Ascending aorta (tissue), 2 donors: ENCODE data around the gene LRFN4. TPM values are rescaled to one million over a fixed set of nuclear protein-coding genes. Genes with fewer than 3 reads are reported as not detected.

Source experiments
- DNase-seq, 2 donors: peaks; one replicate each; pipeline ENCODE4 v3.0.0-alpha.2; 2019; ENCODE audit warnings: low spot score in 2 of 2
- H3K27ac ChIP-seq, 2 donors: fragments of 200-600 bp; sonication (generic); one replicate each; pipeline ENCODE4 v1.5.1; 2016 to 2017; ENCODE audit warnings: mild to moderate bottlenecking in 1 of 2
- H3K27me3 ChIP-seq: fragments of 200-600 bp; sonication (generic); one replicate; pipeline ENCODE4 v1.5.1; 2017
- H3K36me3 ChIP-seq, 2 donors: fragments of 200-600 bp; sonication (generic); one replicate each; pipeline ENCODE4 v1.5.1; 2016
- H3K4me1 ChIP-seq, 2 donors: fragments of 200-600 bp; sonication (generic); one replicate each; pipeline ENCODE4 v1.5.1; 2016 to 2017; ENCODE audit warnings: mild to moderate bottlenecking in 1 of 2
- H3K4me3 ChIP-seq, 2 donors: fragments of 200-600 bp; sonication (generic); one replicate each; pipeline ENCODE4 v1.5.1; 2016 to 2017; ENCODE audit warnings: mild to moderate bottlenecking in 1 of 2
- H3K9me3 ChIP-seq, 2 donors: fragments of 200-600 bp; sonication (generic); one replicate each; pipeline ENCODE4 v1.5.1; 2016
- intact Hi-C: fragments of 100-400 bp; cut with DNase I; formaldehyde crosslinking; loops from one replicate; pipeline ENCODE4 v1.15.1; 2023
- total RNA-seq: library from RNA; depleted of rRNA; stranded (reverse); fragments of >200 nt; gene quantifications from one replicate; pipeline ENCODE4 v1.1.0, GENCODE V29; 2016
- TF ChIP-seq, protein P1 (sequence below), 3 experiments: fragments of 200-600 bp in 2 of 3; fragments of 450-650 bp in 1 of 3; sonication (generic) in 2 of 3; IDR thresholded peaks; one replicate each; pipeline ENCODE4 v1.5.1; 2016 to 2019; ENCODE audit warnings: antibody characterized with exemption in 3 of 3, mild to moderate bottlenecking in 1 of 3, moderate library complexity in 1 of 3

Gene LRFN4
- total RNA-seq, 1 donor from 2014 or later: 60.5 TPM

DNA sequence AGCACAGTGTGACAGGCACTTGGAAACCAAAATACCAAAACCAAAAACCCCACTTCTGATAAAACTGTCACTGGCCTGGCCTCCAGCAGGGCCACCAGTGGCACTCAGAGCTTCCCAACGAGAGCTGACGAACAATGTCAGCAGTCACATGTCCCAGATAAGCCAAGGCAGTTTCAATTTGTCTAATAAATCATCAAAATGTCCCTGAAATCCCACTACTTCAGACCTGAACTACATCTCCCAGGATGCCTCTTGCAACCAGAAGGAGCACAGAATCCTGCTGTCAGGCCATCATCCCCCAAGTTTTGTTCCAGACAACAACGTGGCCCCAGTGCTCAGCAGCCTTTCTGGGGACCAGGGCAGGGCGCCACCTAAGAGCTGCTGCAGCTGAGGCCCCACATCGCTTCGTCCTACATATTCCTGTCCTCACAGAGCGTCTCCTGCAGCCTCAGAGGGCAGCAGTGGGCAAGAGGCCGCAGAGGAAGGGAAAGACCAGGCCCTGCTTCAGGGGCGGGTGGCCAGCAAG, 25.1 kb downstream of the LRFN4 start:
- no peaks in the 10 kb centered on the region for H3K36me3 ChIP-seq
- H3K27me3 ChIP-seq: no peaks in the 10 kb centered on the region
- no peak for DNase-seq
- H3K4me3 ChIP-seq: no peak overlapping the region
- H3K9me3 ChIP-seq: no peaks in the 10 kb centered on the region
- intact Hi-C loops: no loop called here
- H3K27ac ChIP-seq: no peak overlapping the region
- TF ChIP-seq, protein P1, sequence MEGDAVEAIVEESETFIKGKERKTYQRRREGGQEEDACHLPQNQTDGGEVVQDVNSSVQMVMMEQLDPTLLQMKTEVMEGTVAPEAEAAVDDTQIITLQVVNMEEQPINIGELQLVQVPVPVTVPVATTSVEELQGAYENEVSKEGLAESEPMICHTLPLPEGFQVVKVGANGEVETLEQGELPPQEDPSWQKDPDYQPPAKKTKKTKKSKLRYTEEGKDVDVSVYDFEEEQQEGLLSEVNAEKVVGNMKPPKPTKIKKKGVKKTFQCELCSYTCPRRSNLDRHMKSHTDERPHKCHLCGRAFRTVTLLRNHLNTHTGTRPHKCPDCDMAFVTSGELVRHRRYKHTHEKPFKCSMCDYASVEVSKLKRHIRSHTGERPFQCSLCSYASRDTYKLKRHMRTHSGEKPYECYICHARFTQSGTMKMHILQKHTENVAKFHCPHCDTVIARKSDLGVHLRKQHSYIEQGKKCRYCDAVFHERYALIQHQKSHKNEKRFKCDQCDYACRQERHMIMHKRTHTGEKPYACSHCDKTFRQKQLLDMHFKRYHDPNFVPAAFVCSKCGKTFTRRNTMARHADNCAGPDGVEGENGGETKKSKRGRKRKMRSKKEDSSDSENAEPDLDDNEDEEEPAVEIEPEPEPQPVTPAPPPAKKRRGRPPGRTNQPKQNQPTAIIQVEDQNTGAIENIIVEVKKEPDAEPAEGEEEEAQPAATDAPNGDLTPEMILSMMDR (IDR thresholded peaks at IDR 0.05): no peak
- no peaks in the 10 kb centered on the region for H3K4me1 ChIP-seq

DNA sequence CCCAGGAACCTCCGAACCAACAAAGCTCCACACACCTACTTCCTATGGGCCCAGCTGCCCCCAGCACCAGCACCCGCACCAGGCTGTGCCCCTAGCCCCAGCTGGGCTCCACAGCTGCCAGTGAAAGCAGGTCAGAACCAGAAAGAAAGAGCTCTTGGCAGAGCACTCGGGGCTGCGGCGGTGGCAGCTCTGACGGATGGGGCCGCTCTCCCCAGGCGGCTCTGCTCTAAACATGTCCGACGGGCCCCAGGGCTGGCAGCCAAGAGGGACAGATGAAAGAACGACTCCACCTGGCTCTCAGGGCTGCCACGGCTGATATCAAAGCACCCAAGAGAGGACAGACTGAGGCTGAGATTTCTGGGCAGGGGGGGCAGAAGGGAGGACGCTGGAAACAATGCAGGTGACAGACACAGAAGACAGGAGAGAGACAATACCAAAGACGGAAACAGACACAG, 25.7 kb downstream of the LRFN4 start:
- H3K36me3 ChIP-seq: no peaks in the 10 kb centered on the region
- intact Hi-C loops: loop anchor here (1.0 kb wide), 1 partner anchor 188 kb away; no protein-coding TSS in a partner anchor
- TF ChIP-seq, protein P1 (IDR thresholded peaks at IDR 0.05): no peak
- peak overlapping the region; percentile 18 to 58 for H3K4me3 ChIP-seq
- H3K4me1 ChIP-seq: no peaks in the 10 kb centered on the region
- H3K27me3 ChIP-seq: no peaks in the 10 kb centered on the region
- DNase-seq: no peak
- no peaks in the 10 kb centered on the region for H3K9me3 ChIP-seq
- no peak overlapping the region for H3K27ac ChIP-seq

DNA sequence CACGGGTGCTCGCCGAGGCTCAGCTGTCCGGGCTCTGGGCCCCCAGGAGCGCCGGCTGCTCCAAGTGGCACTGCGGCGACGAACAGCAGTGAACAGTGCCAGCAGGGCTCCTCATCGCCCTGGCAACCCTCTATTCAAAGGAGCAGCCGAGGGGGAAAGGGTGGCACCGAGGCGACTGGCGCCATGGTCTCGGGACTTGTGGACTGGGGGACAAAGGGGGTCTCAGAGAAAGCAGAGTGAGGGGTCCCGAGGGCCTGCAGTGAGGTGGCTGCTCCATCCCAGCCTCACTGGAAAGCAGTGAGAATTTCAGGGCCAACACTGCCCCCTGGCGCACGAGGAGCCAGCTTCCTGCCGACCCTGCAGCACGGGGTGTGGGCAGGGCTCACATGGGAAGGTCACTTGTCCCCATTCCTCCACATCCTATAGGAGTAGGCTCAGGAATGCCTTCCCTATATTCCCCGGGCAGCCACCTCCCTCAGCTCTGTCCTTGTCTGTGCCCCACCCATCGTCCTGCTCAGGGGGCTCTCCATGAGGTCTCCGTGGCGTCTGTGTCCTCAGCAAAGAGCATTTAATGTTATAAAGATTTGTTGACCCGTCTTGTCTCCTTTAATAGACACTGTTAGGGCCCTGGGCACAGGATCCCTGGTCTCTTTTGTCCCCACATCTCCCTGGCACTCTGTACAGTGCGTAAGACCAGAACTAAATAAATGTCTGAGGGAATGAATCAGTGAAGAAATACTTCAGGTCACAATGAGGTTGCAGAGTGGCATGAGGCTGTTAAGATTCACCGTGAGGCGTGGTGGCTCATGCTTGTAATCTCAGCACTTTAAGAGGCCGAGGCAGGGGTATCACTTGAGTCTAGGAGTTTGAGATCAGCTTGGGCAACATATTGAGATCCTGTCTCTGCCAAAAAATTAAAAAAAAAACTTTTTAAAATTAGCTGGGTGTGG, 26.4 kb downstream of the LRFN4 start:
- Histone ChIP-seq H3K4me3 (peak overlapping the region; percentile 18 to 58), H3K27ac (no peak overlapping the region), H3K36me3 (no peaks in the 10 kb centered on the region), H3K9me3 (no peaks in the 10 kb centered on the region), H3K27me3 (no peaks in the 10 kb centered on the region), H3K4me1 (no peaks in the 10 kb centered on the region)
- peak in 1 of 2 donors; percentile 74 for DNase-seq
- TF ChIP-seq, protein P1 (IDR thresholded peaks at IDR 0.05): peak; percentile 69 to 75 (median 75)
- intact Hi-C loops: loop anchor here (1.0 kb wide), 1 partner anchor 189 kb away; no protein-coding TSS in a partner anchor

DNA sequence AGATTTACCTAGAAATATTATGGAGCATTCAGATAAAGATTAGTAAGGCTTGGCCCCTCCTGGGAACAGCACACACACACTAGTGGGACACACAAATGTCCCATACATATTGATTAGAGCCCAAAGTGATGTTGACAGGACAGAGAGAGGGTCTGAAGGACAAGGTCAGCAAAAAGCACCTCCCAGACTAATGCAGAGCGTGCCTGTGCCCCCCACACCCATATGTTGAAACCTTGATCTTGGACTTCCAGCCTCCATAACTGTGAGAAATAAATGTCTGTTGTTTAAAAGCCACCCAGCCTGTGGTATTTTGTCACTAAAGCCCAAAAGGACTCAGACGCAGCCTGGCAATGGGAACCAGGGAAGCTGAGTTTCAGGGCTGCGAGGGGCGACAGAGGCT, 27.6 kb downstream of the LRFN4 start:
- Histone ChIP-seq H3K27ac (no peak overlapping the region), H3K36me3 (no peaks in the 10 kb centered on the region), H3K4me1 (no peaks in the 10 kb centered on the region), H3K27me3 (no peaks in the 10 kb centered on the region), H3K9me3 (no peaks in the 10 kb centered on the region), H3K4me3 (no peak overlapping the region)
- intact Hi-C loops: no loop called here
- TF ChIP-seq, protein P1 (IDR thresholded peaks at IDR 0.05): no peak
- DNase-seq: no peak

DNA sequence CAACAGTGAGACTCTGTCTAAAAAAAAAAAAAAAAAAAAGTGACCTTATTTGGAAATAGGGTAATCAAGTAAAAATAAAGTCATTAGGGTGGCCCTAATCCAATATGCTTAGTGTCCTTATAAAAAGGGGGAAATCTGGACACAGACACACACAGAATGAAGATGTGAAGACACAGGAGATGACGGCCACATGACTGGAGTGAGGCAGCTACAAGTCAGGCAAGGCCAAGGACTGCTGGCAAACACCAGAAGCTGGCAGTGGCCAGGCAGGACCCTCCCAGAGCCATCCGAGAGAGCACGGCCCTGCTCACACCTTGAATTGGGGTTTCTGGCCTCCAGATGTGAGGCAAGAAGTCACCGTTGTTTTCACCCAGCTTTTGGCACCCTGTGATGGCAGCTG, 28.6 kb downstream of the LRFN4 start:
- intact Hi-C loops: no loop called here
- H3K4me3 ChIP-seq: no peak overlapping the region
- H3K27me3 ChIP-seq: no peaks in the 10 kb centered on the region
- H3K9me3 ChIP-seq: no peaks in the 10 kb centered on the region
- H3K36me3 ChIP-seq: no peaks in the 10 kb centered on the region
- H3K27ac ChIP-seq: no peak overlapping the region
- no peaks in the 10 kb centered on the region for H3K4me1 ChIP-seq
- DNase-seq: no peak
- TF ChIP-seq, protein P1 (IDR thresholded peaks at IDR 0.05): no peak
